Midbrain (tissue), 1 donor: ENCODE measurements around the gene PBX1.
"Not testable (repeated sequence)": the region's sequence is repeated elsewhere in the genome, so short reads cannot be mapped to it uniquely, and the experiment has no call there.

ENCODE experiments used
- DNase-seq: peaks from one replicate; lab custom pipeline; 2025; lab: John Stamatoyannopoulos, UW

The PBX1 gene

DNA sequence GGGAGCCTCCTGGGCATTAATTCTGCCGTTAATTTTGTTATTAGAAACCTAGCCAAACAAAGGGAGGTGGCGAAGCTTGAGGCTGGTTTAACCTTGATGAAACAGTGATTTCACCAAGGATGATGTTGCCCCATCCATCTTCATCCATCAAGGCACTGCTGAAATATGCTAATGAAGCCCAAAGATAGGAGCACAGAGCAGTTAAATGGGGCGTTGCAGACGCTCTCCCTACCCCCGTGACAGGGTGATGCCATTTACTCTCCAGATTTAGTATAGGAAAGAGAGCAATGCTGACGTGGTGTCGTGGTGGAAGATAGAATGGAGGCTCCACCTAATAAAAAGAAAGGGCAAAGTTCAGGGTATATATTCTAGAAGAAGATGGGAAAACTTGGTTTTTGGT is 84.0 kb downstream of the PBX1 start:
- DNase-seq, result no peak

DNA sequence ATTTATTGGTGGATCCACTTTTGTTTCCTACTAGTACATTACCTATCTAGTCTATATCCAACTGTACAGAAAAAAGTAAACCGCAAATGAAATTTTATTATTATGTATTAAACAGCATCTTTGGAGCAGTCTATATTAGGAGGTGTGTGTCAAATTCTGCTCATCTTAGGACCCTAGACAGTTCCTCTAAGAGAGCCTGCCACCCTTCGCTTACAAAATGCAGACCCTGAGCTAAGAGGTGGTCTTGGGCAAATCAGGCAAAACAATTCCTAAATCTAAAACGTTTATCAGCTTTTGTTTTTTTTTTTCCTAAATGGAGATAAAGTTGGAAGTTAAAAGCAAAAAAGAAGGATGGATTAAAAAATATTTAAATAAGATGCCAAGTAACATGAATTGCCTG is 85.3 kb downstream of the PBX1 start:
- DNase-seq, result no peak

DNA sequence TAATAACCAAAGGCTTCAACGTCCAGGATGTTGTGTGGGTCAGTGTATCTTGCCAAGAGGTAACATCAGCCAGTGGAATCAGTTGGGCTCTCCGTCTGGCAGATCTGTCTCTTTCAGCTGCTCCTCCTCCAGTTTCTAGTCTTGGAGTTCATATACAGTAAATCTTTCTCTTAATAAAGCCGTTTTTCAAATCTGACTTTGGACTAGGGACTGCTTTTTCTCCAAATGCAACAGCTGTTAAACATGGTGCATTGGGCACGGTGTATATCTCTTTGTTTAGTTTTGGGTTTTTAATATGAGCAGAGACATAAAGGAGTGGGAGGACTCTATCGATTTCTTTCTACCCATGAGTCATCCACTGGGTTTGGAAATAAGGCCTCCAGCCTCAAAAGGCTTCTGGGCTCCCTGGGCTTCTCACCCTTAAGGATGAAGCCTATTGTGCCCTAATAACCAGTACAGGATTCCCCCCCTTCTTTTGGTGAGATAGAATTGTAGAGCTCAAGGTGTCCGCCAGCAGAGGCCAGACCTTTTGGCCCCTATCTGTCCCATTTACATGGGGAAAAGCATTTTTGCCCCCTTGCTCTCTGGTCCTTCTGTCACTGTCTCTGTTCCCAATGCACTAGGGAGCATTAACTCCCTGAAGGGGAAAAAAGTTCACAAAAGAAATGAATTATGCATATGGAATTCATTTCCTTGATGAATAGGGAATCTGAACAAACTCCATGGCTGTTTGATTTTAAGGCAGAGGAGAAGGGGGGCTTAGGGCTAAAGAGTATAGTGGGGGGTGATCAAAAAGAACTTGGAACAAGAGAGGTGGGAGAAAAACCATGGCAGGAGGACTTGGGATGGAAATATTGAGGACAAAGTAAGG is 86.0 kb downstream of the PBX1 start:
- no peak for DNase-seq

DNA sequence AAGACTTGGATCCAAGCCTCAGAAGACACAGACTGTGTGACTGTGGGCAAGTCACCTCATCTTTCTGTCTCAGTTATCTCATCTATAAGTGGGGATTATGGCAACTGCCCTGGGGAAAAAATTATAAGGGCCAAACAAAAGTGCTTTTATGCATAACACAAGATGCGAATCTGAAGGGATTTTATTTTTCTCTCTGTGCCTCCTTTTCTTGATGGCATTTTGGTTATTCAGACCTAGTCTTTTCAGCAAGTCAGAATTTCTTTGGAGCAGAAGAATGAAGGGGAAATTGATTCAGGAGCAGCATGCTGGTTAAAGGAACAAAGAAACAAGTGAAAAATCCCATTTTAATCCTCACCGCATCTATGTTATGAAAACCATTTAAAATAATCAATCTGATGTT is 86.9 kb downstream of the PBX1 start:
- DNase-seq, result no peak

DNA sequence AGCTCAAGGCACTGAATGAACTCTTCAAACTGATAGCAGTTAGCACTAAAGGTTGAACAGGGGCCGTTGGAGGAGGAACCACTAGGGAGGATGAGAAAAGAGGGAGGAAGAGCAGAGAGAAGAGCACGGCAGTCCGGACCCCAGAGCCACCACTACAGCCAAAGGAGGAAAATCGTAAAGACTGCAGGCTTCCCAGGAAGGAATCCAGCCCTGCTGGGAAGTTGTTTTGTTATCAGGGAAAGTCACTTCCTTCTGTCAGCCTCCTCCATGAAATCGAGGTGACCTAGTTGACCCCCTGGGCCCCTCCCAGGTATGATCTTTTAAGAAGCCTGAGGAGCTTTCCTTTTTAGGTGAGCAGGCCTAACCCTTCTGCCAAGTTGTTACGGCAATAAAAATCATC is 88.2 kb downstream of the PBX1 start:
- no peak for DNase-seq

DNA sequence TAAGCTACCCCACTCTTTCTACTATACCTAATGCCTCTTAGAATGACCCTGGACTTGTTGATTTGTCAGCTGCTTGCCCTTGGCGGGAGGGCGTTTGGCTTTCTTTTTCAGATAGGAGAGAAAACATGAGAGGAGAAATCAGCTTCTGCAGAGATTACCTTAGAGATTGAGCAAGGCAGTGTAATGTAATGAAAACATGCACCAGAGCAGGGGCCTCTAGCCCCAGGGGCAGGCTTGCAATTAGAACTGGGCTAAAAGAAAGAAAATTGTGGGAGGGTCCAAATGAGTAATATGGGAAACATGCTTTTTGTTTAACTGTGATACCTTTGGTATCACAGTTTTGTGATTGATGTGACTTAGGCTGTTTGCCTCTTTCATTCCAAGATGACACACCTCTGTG is 89.7 kb downstream of the PBX1 start:
- DNase-seq, result no peak

DNA sequence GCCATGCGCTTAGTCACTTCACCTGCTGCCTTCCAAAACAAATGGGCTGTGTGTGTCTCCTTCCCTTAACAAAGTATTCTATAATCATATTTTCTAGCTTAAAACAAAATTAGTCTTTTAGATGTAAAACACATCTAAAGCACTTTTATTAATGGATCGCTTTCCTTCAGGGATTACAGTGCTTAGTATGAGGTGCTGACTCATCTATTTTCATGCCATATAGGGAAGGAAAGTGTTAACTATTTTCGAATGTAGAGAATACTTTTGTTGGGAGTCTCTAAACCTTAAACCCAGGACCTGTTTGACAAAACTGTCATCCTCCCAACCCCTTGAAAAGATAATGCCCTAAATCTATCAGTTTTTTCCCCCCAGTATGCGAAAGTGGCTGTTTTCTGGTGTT is 90.2 kb downstream of the PBX1 start:
- no peak for DNase-seq

GRCh38 chr1:164650531-164650930 is 91.5 kb downstream of the PBX1 start:
- no peak for DNase-seq

- DNase-seq, result no peak
Observed at GRCh38 chr1:164651351-164651951, 92.5 kb downstream of the PBX1 start.

GRCh38 chr1:164652969-164653368 is 94.0 kb downstream of the PBX1 start:
- DNase-seq, result not testable (repeated sequence)

DNA sequence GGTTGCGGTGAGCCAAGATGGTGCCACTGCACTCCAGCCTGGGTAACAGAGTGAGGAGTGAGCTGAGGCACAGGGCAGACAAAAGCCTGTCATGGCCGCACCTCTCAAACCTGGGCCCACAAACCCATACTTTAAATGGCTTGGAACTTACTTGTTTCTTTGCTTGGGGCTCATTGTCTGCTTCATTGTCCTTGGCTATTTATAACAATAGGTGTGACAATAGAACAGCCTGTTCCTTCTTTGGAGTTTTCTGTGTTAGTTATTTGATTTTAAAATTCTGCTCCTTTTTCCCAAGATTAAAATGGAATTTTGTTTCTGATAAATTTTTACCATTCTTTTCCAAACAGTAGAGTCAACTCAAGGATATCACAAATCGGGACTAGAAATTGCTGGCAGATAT is 94.7 kb downstream of the PBX1 start:
- DNase-seq, result no peak

DNA sequence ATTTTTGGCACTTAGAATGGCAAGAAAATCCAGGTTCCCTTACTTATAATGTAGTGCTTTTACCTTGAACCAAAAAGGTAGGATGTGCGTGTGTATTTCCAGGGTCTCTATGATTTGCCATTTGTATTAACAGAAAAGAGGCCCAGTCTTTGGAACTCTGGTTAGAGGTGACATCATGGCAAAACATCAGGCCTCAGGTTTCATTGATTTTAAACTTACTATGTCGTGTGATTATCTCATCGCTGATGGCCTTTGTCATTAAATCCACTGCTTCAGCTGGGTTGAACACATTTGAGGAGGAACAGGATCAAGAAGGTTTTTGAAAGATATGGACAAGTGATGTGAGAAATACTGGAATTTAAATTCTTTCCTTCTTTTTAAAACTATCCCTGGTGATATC is 95.2 kb downstream of the PBX1 start:
- DNase-seq, result no peak

- DNase-seq, result no peak
Observed at GRCh38 chr1:164658864-164659263, 99.9 kb downstream of the PBX1 start.

DNA sequence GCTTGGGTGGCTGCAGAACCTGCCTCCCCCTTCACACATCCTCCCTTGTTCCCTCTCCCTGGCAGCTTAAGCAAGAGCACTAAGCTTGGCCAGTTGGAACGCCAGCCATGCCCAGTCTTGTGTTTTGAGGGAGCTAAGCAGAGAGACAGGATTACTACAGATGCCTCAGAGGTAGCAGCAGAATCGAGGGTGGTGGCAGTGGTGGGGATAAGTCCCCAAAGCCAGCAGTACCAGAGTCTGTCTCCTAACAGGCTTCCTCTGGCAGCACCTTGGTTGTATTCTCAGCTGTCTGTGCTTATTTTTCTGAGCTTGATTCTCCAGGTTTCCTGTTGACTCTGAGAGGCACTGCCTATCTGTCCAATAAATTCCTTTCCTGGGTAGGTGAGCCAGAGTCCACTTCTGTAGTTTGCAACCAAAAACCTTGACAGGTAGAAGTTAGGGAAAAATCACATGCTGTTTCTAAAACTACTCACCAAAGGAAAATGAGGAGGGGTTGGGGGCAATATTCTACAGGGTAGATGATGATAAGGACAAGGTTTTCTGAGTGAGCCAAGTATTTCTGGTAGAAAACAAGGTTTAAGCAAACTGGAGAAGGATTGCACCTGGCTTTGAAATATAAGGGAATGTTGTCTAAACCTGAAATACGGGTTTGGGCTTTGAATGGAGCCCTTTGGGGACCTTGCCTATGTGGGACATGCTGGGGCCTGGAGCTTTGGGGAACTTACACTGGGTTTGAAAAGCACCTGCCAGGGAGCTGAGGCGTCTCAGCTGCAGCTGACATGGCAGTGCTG is 100.8 kb downstream of the PBX1 start:
- DNase-seq, result no peak

DNA sequence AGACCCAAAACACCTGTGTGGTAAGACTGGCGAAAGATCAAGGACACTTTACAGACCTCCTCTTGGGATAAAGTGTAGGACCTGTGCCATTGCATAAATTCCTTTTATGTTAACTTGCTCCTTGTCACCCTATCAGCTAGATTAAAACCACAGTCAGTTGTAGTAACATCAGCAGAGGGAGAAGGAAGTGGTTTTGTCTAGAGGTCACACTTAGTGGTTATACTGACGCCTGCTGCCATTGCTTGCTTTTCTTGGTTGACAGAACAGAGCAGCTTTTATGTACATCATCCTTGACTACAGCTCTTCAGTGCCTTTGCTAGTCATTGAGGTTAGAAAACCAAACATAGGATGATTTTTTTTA is 101.4 kb downstream of the PBX1 start:
- no peak for DNase-seq

- no peak for DNase-seq
Observed at GRCh38 chr1:164660775-164661174, 101.8 kb downstream of the PBX1 start.

DNA sequence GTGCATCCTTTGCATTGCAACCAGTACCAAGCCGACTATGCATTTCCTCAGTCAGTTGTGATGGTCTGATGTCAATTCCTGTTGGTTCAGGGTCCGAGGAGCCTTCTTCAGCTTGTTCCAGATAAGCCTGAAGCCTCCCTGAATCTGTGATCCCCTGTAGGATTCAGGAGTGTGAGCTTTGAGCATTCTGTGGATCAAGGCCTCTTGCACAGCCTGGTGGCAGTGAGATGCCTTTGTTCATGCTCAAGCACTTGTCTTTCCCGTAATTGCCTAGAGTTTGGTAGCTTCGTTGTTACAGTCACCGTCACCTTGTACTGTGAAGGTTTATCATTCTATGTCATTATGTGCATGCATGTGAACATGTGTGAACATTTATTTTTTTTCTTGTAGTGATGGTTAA is 103.5 kb downstream of the PBX1 start:
- no peak for DNase-seq

GRCh38 chr1:164662955-164663354 is 104.0 kb downstream of the PBX1 start:
- no peak for DNase-seq

GRCh38 chr1:164664127-164664526 is 105.1 kb downstream of the PBX1 start:
- no peak for DNase-seq

DNA sequence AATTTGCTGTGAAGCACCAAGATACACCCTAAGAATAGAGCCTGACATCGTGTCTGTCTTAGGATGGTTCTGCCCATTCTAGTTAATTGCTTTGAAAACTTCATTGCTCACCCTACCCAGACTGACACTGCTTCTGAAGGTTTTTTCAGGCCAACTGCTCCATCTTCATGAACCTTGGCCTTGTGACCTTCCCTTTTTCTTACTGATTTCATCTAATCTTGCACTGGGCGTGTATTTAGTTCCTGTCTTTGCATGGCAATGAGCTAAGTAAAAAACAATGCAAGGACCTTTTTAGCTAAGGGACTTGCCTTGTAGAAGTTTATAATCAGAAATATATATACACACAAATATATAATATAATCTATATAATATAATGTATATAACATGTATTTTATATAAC is 108.0 kb downstream of the PBX1 start:
- no peak for DNase-seq

GRCh38 chr1:164667600-164667999 is 108.6 kb downstream of the PBX1 start:
- DNase-seq, result no peak

GRCh38 chr1:164668491-164669400 is 109.8 kb downstream of the PBX1 start:
- no peak for DNase-seq
